ENCODE measurements around the gene DCTN4.

- TF ChIP-seq POLR2A (IDR thresholded peaks at IDR 0.05) (no peak), CTCF (IDR thresholded peaks at IDR 0.05) (no peak)
These were observed 27.1 kb downstream of the DCTN4 start for GRCh38 chr5:150731669-150732242.

All from adrenal gland (tissue), 5 donors.